Activated CD4-positive, alpha-beta T cell treated with anti-CD3 and anti-CD28 coated beads for 24 hours (primary cell): ENCODE data around the gene SLF2.

Experiments
- DNase-seq, 2 donors: peaks; one replicate each; pipeline ENCODE4 v3.0.0-alpha.2; 2020; ENCODE audit warnings: low read depth in 2 of 2

The SLF2 gene, protein sequence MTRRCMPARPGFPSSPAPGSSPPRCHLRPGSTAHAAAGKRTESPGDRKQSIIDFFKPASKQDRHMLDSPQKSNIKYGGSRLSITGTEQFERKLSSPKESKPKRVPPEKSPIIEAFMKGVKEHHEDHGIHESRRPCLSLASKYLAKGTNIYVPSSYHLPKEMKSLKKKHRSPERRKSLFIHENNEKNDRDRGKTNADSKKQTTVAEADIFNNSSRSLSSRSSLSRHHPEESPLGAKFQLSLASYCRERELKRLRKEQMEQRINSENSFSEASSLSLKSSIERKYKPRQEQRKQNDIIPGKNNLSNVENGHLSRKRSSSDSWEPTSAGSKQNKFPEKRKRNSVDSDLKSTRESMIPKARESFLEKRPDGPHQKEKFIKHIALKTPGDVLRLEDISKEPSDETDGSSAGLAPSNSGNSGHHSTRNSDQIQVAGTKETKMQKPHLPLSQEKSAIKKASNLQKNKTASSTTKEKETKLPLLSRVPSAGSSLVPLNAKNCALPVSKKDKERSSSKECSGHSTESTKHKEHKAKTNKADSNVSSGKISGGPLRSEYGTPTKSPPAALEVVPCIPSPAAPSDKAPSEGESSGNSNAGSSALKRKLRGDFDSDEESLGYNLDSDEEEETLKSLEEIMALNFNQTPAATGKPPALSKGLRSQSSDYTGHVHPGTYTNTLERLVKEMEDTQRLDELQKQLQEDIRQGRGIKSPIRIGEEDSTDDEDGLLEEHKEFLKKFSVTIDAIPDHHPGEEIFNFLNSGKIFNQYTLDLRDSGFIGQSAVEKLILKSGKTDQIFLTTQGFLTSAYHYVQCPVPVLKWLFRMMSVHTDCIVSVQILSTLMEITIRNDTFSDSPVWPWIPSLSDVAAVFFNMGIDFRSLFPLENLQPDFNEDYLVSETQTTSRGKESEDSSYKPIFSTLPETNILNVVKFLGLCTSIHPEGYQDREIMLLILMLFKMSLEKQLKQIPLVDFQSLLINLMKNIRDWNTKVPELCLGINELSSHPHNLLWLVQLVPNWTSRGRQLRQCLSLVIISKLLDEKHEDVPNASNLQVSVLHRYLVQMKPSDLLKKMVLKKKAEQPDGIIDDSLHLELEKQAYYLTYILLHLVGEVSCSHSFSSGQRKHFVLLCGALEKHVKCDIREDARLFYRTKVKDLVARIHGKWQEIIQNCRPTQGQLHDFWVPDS

DNA sequence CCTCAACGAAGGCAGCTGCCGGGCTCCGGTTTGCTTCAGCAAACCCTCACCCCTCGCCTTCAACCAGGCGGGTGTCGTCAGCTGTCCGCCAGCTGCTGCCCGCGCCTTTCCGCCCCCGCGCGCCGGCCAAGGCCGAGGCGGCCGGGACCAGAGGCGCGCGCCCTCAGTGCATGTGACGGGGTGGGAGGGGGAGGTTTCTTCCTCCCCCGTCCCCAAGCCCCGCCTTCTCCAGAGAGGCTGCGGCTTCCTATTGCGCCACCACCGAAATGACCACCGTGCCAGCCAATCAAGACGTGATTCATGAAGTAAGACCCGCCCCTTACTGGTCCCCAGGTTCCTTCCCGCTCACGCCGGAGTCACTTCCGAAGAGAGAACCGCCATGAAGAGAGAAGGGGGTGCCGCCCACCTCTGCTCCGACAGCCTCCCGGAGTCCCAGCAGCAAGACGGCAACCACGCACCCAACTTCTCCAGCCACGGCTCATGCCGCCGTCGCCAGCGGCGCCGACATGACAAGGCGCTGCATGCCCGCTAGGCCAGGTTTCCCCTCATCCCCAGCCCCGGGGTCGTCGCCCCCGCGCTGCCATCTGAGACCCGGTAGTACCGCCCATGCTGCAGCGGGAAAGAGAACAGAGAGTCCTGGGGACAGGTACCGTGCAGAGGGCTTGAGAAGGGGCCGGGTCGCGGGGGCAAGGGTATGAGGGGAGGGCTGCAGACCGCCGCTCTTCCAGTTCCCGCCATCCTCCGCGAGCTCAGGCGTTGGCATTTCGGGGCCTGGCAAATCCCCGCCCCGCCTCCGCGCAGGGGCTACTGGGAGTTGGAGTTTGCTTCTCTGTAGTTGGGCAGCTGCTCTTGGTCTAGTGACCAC lies at the start of gene SLF2:
Gene SLF2 (plus strand): TSS at position 359 of the 865 bp plus-strand sequence. CDS start 148 bp downstream, at position 507.
- DNase-seq: peak; percentile 82 to 89

DNA sequence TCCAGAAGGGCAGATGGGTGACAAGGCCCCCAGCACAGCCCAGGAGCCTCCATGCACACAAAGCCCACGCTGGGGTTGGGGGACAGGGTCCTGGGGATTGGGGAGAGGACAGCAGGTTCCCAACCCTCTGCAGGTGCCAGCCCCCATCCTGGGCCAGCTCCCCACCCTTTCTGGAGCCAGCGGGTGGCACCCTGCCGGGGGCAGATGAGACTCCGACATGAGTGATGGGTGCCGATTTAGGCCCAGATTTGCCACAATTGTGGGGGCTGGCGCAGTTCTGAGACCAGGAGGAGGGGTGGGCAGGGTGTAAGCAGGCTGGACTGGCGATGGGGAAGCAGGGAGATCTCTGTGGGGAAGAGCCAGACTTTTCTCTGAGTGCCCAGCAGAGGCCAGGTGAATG lies 49.3 kb upstream of the SLF2 start:
- DNase-seq: no peak

DNA sequence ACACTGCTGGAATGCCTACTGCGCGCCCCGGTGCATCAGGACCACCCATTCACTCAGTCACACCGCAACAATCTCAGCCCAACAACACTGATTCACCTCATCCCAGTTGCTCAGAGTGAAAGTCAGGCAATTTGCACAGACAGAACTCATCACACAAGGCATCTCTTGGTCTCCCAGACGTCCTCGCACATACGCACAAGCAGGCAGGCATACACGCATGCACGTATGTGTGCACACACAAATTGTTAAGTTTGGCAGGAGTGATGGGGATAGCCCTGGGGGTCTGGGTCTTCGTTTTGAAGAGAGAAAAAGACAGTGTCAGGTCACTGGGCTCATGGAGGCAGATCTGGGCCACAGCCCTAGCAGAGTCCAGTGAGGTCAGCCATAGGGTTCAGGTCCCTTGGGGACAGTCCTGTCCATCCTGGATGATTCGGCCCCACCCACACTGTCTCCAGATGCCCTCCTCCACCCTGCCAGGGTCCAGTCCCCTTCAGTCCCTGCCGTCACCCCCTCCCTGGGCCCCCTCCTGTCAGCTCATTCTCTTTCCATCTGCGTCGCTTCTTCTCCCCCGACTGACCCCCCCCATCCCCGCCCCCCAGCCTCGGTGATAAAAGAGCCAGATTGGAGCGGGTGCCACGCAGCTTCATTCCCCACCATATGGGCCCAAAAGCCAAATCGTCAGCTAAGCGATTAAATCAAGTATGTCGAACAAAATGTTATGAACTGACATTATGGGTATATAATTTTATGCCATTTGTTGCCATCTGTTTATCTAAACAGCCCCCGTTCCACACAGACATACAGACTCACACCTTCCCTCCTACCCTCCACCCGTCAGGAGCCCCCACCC lies 48.5 kb upstream of the SLF2 start:
- no peak for DNase-seq

DNA sequence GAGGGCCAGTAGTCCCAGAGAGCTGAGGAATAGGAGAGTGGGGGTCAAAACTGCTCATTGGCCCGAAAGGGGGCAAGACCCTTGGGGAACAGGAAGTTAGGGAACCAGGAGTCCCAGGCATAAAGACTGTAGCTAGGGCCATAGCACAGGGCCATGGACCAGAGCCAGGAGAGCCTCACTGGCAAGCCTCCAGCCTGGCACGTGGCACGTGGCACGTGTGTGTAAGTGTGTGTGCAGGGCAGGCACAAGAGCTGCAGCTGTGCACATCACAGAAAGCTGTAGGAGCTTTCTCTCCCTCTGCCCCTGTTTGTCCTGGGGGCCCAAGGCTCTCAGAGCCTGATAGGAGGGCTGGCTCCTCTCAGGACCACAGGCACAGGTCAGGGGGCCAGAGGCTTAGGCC lies 47.8 kb upstream of the SLF2 start:
- DNase-seq: no peak

DNA sequence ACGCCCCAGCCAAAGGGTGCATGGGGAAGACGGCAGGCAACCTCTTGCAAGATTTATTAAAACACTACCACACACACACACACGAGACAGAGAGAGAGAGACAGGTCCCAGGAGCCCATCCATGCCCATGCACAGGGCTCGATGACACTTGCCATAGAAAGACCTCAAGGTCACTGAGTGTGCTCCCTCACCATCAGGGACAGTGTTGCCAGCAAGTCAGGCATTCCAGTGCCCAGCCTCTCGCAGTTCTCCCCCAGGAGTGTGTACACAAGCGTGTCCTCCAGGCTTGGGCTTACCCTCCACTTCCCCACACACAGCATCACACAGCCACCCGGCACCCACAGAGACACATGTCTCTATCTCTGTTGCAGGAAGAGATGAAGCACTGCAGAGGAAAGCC lies 46.8 kb upstream of the SLF2 start:
- DNase-seq: no peak

DNA sequence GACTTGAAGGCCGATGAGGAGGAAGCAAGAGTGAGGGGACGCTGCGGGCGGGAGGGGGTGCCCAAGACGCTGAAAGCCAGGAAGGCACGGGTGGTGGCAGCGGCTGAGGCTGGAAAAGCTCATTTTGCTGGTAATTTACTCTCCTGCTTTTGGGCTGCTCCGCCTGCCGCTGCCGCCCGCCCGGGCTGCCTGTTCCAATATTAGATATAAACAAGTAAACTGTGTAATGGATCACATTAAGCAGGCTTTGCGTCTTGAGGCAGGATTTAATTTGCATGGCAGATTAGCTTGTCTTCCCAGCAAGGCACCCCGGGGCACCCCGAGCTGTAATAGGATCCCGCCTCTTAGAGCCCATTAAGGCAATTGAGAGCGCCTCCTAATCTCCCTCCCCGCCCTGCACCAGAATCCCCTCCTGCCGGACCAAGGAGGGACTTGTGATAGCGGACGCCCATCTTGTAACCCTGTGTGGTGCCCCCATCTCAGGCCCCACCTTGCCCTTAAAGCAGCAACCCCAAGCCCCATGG lies 46.1 kb upstream of the SLF2 start:
- no peak for DNase-seq

DNA sequence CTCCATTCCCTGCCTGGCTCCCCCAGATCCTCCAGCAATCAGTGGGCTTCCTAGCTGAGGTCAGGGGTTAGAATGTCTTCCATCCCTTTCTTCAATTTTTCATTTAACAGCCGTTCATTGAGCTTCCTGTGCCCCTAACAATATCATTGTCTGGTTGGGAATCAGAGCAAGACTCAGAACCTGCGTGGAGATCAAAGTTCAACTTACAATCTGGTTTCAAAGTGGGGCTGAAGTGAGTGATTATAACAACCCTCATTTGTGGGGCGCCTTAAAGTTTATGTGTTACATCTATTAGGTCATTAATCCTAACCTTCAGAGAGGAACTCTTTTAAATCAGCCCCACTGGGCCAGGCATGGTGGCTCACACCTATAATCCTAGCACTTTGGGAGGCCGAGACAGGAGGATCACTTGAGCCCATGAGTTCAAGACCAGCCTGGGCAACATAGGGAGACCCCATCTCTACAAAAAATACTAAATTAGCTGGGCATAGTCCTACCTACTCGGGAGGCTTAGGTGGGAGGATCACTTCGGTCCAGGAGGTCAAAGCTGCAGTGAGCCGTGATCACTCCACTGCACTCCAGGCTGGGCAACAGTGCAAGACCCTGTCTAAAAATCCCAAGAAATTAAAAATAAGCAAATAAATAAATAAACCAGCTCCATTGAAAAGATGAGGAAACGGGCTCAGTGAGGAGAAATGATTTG lies 45.4 kb upstream of the SLF2 start:
- no peak for DNase-seq

DNA sequence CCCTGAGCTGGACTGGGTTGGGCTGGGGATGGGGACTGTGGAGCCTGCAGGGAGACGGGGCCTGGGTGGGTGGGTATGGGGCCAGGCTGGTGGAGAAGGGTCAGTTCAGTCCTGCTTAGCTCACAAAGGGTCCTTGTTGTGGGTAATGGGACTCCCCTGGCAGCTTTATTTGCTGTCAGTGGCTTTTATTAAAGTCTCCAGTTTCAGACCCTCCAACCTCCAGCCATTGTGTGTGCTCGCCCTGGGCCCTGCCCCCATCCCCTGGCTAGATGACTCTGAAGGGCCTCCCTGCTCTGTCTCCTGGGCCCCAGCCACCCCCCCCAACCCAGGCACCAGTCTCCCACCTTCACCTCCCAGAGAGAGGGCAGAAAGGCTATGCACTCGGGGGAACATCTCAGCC lies 44.4 kb upstream of the SLF2 start:
- DNase-seq: no peak

DNA sequence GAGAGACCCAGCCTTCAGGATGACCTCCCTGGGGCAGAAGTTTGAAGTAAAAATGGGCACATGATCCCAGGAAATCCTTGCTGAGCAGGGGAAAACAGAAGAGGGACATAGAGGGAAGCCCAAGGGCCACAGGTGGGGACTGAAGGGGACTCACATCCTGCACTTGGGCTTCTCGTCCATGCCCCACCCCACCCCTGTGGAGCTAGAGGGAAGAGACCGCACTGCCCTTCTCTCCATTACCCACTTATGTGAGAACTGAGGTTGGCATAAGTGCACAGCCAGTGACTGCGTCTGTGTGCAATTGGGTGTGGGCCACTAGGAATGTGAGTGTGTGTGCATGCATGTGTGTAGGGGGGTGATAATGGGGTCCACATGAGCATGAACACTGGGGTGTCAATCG lies 43.4 kb upstream of the SLF2 start:
- no peak for DNase-seq

DNA sequence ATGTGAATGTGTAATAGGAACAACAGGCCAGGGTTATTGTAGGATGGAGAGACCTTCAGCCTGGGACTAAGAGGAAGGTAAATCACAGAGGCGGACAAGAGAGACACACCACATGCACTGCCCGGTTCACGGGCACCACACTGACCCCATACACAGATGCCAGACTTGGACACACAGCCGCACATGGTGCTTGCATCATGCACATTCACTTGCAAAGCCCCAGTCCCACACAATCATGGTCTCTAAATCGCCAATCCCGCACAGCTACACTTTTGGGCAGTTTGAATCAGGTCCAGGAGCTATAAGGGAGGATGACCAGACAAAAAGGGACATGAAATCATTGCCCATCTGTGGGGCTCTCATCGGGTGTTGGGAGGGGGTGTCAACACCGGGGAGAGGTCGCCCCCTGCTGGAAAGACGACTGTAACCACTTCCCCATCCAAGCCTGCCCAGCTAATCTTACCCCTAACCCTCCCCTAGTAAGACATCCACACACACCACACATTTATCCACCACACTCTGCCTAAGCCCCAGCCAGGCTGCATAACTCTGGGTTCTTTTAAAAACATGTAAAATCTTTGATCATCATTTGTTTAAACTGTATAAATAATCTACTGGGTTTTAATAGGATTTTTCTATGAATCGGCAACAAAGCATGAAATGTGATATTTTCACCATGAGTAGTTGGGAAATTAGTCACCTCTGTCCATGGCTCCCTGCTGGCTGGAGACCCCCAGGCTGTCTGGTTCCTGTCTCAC lies 40.5 kb upstream of the SLF2 start:
- peak; percentile 43 to 67 for DNase-seq

DNA sequence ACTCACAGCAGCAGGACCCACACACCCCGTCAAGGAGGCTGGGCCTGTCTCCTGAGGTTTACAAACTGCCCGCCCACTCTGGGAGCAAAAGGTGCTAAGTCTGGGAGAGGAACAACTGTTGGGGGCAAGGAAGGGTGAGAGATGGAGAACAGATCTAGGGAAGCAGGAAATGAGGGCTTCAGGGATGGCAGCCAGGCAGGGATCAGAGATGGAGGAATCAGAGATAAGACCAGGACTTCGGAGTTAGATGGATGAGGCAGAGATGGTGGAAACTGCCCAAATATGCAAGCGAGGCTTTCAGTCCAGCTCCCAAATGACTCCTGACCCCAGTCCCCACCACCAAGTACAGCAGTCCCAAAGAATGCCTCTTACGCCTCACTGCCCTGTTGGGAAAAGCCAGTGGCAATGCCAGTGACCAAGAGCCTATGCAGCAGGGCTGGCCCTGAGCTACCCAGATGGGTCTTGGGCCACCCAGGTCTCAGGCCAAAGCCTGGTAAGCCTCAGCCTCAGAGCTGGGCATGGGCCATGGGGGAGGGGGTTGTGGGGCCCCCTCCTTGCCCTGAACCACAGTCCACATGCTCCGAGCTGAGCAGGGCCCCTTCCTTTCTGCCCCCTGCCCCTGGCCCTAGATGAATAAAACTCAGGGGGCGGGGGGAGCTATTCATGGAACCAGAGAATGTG lies 39.5 kb upstream of the SLF2 start:
- no peak for DNase-seq

DNA sequence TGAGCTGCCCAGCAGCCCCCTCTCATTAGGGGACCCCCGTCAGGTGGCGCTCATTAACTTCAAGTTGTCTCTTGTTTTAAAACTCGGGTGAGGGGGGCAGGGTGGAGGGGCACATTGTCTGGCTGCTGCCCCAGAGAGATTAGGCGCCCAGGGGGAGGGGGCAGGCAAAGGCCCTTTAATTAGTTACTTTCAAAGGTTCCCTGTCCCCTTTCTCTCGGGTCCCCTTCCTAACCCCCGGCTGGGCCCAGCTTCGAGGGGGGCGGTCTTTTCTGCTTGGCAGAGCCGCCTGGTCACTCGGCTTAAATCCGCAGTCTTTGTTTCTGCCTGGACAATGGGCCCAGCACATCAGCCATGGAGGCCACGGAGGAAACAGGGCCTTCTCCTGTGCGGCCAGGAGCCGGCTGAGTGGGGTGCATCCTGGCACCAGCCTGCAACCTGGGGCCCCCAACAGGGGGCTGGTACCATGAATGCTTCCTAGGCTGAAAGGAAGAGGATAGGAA lies 38.9 kb upstream of the SLF2 start:
- DNase-seq: no peak

DNA sequence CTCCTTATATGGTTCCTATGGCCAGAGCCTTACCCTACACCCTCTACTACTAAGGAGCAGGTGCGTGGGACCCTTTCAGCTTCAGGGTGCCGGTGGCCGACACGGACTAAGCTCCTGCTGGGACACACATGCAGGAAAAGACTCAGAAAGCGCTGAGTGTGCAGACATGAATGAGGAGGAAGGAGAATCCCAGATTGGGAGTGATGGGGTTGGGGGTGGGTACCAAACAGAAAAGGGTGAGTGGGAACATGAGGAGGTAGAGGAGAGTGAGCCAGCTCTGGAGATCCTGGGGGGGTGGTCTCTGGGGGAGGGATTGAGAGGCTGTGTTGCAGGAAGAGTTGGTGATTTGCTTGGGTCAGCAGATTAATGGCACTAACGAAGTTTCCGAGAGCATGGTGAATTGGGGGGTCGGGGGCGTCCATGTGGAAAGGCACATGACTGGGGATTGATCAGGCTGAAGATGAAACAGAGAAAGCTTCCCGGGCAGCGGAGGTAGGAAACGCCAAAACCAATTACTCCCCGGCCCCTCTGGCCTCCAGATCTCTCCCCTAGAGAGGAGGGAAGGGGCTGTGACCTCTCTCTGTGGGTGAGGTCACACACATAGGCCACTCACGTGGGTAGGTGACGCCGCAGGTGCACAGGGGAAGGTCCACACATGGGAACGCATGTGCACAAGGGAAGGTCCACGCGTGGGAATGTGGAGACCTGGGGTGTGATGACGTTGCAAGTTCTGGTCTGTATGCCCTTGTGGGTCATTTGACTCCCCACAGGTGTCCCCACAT lies 37.9 kb upstream of the SLF2 start:
- DNase-seq: no peak

DNA sequence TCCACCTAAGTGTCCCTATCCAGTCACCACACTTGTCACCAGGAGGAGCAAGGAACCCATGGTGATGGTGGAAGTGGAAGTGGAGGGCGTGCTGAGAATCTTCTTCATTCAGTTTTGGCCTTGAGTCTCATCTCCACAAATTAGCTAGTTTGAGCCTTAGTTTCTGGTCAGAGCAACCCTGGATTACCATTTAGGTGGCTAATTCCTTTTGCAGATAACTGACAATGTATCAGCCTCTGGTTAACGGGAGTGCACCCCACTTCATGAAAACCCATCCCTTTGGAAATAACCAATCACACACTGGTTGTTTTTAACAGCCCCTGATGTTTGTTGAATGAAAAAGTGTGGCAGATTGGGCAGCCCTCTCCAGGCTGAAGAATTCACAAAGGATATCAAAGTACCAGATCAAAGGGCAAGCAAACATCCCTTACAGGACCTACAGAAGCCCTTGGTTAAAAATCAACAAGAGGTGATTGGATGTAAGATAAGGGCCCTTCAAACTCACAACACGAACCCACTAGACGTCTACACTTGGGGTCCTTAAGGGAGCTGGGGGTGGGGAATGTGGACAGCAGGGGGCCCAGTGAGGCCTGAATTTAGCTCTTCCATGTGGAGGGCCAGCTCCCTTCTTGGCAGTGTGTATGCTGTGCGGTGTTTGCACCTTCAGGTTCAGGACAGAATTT lies 37.1 kb upstream of the SLF2 start:
- no peak for DNase-seq

DNA sequence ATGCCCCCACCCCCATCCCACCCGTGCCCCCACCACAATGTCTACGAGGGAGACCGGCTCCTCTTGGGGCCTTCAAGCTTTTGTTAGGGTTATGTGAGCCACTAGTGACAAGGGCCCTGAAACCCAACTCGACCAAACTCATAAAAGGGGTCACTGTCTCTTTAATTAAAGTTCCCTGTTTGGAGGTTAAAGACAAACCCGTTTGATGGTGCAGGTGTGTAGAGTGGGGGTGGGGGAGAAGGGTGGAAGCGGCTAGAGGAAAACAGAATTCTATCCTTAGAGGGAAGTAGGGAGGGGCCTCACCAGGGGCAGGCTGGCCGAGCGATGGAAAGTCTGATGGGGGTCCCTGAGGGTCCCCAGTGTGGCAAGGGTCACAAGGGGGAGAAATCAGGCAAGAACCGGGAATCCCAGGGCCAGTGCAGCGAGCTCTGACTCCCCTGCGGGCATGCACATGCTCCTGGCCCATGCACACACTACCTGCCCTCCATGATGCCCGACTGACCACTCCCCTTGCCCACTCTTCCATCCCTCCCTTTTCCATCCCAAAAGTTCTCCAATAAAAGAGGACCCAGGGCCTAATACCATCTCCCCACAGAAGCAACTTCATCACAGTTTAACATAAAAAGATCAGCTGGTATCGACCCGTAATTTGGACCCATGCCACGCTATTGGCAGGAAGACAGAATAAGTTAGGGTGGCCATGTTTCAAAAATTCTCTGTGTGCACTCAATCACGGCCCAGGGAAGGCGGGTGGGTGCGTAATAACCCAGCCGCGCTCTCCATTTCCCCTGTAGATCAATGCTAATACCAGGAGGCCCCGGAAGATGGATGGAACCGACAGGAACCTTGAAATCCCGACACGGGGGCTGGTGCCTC lies 35.9 kb upstream of the SLF2 start:
- no peak for DNase-seq

DNA sequence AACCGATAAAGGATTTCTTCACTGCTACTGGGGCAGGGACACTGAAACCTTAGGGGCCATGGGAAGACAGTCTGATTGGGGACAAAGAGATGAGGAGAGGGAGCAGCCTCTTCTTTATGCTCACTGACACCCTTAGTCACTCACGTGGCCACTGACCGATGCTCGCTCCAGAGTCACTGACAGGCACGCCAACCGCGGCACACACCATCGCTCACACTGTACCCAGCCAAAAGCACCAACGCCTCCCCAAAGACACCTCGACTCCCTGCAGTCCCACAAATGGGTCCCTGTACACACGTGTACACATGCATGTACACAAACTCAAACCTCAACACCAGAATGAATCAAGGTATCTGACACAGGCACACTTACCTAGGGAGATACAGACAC lies 35.3 kb upstream of the SLF2 start:
- no peak for DNase-seq
